H9 (cell line): ENCODE data around the gene SPATS1. TPM values are rescaled to one million over a fixed set of nuclear protein-coding genes. Genes with fewer than 3 reads are reported as not detected.

Experiments
- DNase-seq: peaks from one replicate; pipeline ENCODE4 v3.0.0-alpha.2; 2017
- H2AFZ ChIP-seq: one replicate; pipeline ENCODE4 v1.6.1; 2013; ENCODE audit warnings: mild to moderate bottlenecking, low read length, control low read depth, moderate library complexity
- H2AK5ac ChIP-seq: 2 replicates; pipeline ENCODE4 v1.6.1; 2013; ENCODE audit warnings: low read length, control low read depth, mixed read lengths; ENCODE audit not compliant: insufficient read length
- H2BK120ac ChIP-seq: one replicate; pipeline ENCODE4 v1.6.1; 2013; ENCODE audit warnings: low read depth, mild to moderate bottlenecking, low read length, control low read depth, inconsistent platforms; ENCODE audit not compliant: poor library complexity, severe bottlenecking
- H2BK12ac ChIP-seq: 2 replicates; pipeline ENCODE4 v1.6.1; 2013; ENCODE audit warnings: low read length, control low read depth, mixed read lengths, low read depth; ENCODE audit not compliant: insufficient read length
- H2BK15ac ChIP-seq: 2 replicates; pipeline ENCODE4 v1.6.1; 2013; ENCODE audit warnings: low read depth, low read length, control low read depth
- H2BK20ac ChIP-seq: one replicate; pipeline ENCODE4 v1.6.1; 2013; ENCODE audit warnings: low read depth, mild to moderate bottlenecking, low read length, control low read depth, inconsistent platforms; ENCODE audit not compliant: poor library complexity, severe bottlenecking
- H2BK5ac ChIP-seq: 2 replicates; pipeline ENCODE4 v1.6.1; 2013; ENCODE audit warnings: low read length, control low read depth, mixed read lengths; ENCODE audit not compliant: insufficient read length
- H3K14ac ChIP-seq: 2 replicates; pipeline ENCODE4 v1.6.1; 2013; ENCODE audit warnings: low read length, control low read depth; ENCODE audit not compliant: insufficient read depth
- H3K18ac ChIP-seq: 2 replicates; pipeline ENCODE4 v1.6.1; 2013; ENCODE audit warnings: low read depth, mild to moderate bottlenecking, mixed read lengths, low read length, control low read depth; ENCODE audit not compliant: insufficient read length
- H3K23ac ChIP-seq: 2 replicates; pipeline ENCODE4 v1.6.1; 2013; ENCODE audit warnings: low read length, control low read depth, mixed read lengths, low read depth; ENCODE audit not compliant: insufficient read length
- H3K23me2 ChIP-seq: 2 replicates; pipeline ENCODE4 v1.6.1; 2013; ENCODE audit warnings: low read depth, mild to moderate bottlenecking, mixed read lengths, low read length, control low read depth; ENCODE audit not compliant: insufficient read length, poor library complexity, severe bottlenecking
- H3K27ac ChIP-seq: 2 replicates; pipeline ENCODE4 v1.5.1; 2013; ENCODE audit warnings: low read length, control low read depth, mixed read lengths, low read depth; ENCODE audit not compliant: insufficient read length
- H3K27me3 ChIP-seq: 2 replicates; pipeline ENCODE4 v1.6.1; 2013; ENCODE audit warnings: low read length, control low read depth, inconsistent platforms; ENCODE audit not compliant: insufficient read depth
- H3K4ac ChIP-seq: 2 replicates; pipeline ENCODE4 v1.6.1; 2013; ENCODE audit warnings: low read depth, mild to moderate bottlenecking, control low read depth, inconsistent platforms, low read length, moderate library complexity
- H3K4me1 ChIP-seq: 2 replicates; pipeline ENCODE4 v1.6.1; 2013; ENCODE audit warnings: low read length, control low read depth, inconsistent platforms; ENCODE audit not compliant: insufficient read depth
- H3K4me2 ChIP-seq: 2 replicates; pipeline ENCODE4 v1.6.1; 2013; ENCODE audit warnings: low read length, control low read depth, mixed read lengths; ENCODE audit not compliant: insufficient read length, insufficient read depth
- H3K56ac ChIP-seq: 2 replicates; pipeline ENCODE4 v1.6.1; 2013; ENCODE audit warnings: low read depth, mild to moderate bottlenecking, mixed read lengths, low read length, control low read depth; ENCODE audit not compliant: insufficient read length
- H3K79me1 ChIP-seq: 2 replicates; pipeline ENCODE4 v1.6.1; 2013; ENCODE audit warnings: low read depth, mild to moderate bottlenecking, moderate library complexity, low read length, control low read depth, inconsistent platforms; ENCODE audit not compliant: insufficient read depth, poor library complexity, severe bottlenecking
- H3K79me2 ChIP-seq: 2 replicates; pipeline ENCODE4 v1.6.1; 2013; ENCODE audit warnings: low read length, control low read depth, inconsistent platforms; ENCODE audit not compliant: insufficient read depth
- H3K9ac ChIP-seq: 2 replicates; pipeline ENCODE4 v1.6.1; 2013; ENCODE audit warnings: low read length, control low read depth, mixed read lengths; ENCODE audit not compliant: insufficient read length; ENCODE audit errors: extremely low read depth
- H3K9me3 ChIP-seq: one replicate; pipeline ENCODE4 v1.6.1; 2013; ENCODE audit warnings: low read depth, low read length, inconsistent platforms; ENCODE audit not compliant: control insufficient read depth
- H3T11ph ChIP-seq: one replicate; pipeline ENCODE4 v1.6.1; 2013; ENCODE audit warnings: mild to moderate bottlenecking, low read length, control low read depth, inconsistent platforms
- H4K20me1 ChIP-seq: one replicate; pipeline ENCODE4 v1.6.1; 2013; ENCODE audit not compliant: control insufficient read depth, insufficient read length, insufficient read depth
- H4K5ac ChIP-seq: 2 replicates; pipeline ENCODE4 v1.6.1; 2013; ENCODE audit warnings: low read depth, mild to moderate bottlenecking, mixed read lengths, low read length, control low read depth; ENCODE audit not compliant: insufficient read length
- H4K8ac ChIP-seq: replicated peaks from 2 replicates; pipeline ENCODE4 v1.6.1; 2013; ENCODE audit warnings: low read length, control low read depth, mixed read lengths, low read depth; ENCODE audit not compliant: insufficient read length
- H4K91ac ChIP-seq: 2 replicates; pipeline ENCODE4 v1.6.1; 2013; ENCODE audit warnings: low read depth, mild to moderate bottlenecking, moderate library complexity, mixed read lengths, low read length, control low read depth; ENCODE audit not compliant: insufficient read length
- H3K27ac Mint-ChIP-seq, 3 experiments: 2 replicates in 2 of 3; 3 replicates in 1 of 3; pipeline ENCODE4 v1.8.0; 2020 to 2021; ENCODE audit warnings: mixed read lengths in 3 of 3, mild to moderate bottlenecking in 1 of 3, moderate library complexity in 1 of 3
- H3K27me3 Mint-ChIP-seq: 2 replicates; pipeline ENCODE4 v1.8.0; 2021; ENCODE audit warnings: low read depth, mild to moderate bottlenecking, moderate library complexity, mixed read lengths
- H3K36me3 Mint-ChIP-seq, 3 experiments: 2 replicates in 2 of 3; 3 replicates in 1 of 3; pipeline ENCODE4 v1.8.0; 2020 to 2021; ENCODE audit warnings: low read depth in 3 of 3, mixed read lengths in 3 of 3; ENCODE audit not compliant: insufficient read depth in 1 of 3
- H3K4me1 Mint-ChIP-seq, 2 experiments: 2 replicates each; pipeline ENCODE4 v1.8.0; 2020; ENCODE audit warnings: mixed read lengths in 2 of 2
- H3K4me3 Mint-ChIP-seq, 2 experiments: 2 replicates in 1 of 2; 3 replicates in 1 of 2; pipeline ENCODE4 v1.8.0; 2020 to 2021; ENCODE audit warnings: mild to moderate bottlenecking in 2 of 2, mixed read lengths in 2 of 2, moderate library complexity in 1 of 2
- H3K9me3 Mint-ChIP-seq, 2 experiments: 2 replicates in 1 of 2; 3 replicates in 1 of 2; pipeline ENCODE4 v1.8.0; 2020; ENCODE audit warnings: mild to moderate bottlenecking in 2 of 2, mixed read lengths in 2 of 2, moderate library complexity in 1 of 2
- CTCF ChIP-seq: fragments of 200-600 bp; sonication (generic); conservative IDR thresholded peaks from 3 replicates; pipeline ENCODE4 v1.8.0; 2021; ENCODE audit warnings: antibody characterized with exemption, mild to moderate bottlenecking
- WGBS: extraction: QIAGEN DNeasy Blood & Tissue Kit; methylation state at CpG from one replicate; pipeline ENCODE4 v1.1.7; 2013; ENCODE audit warnings: missing lambda C conversion rate, low lambda C conversion rate, mixed read lengths; ENCODE audit not compliant: insufficient read length; ENCODE audit errors: extremely low coverage; 5-methylcytosine and 5-hydroxymethylcytosine counted together
- total RNA-seq: library from RNA; stranded (reverse); gene quantifications from 2 replicates; pipeline ENCODE4 v1.2.1, GENCODE V29; 2021

The SPATS1 gene
- total RNA-seq, 1 experiment from 2014 or later = not detected

GRCh38 chr6:44294832-44295791, 47.3 kb upstream of the SPATS1 start:
- WGBS = no CpG with 5 or more reads among the region's 7 CpGs
- Histone ChIP-seq H3K23me2 (peaks cover 10% of the 10 kb centered on the region), H3K9me3 (no peaks in the 10 kb centered on the region), H3K4me1 (no peaks in the 10 kb centered on the region), H4K5ac (no peak overlapping the region), H3K27ac (no peak overlapping the region), H2BK15ac (no peak overlapping the region), H3T11ph (no peak overlapping the region), H3K79me1 (no peaks in the 10 kb centered on the region), H2BK120ac (no peak overlapping the region), H3K14ac (no peak overlapping the region), H3K18ac (no peak overlapping the region), H4K91ac (no peak overlapping the region), H3K27me3 (peaks cover 2% of the 10 kb centered on the region; the same call in 1 of the 2 replicates), H3K9ac (no peak overlapping the region), H3K56ac (no peak overlapping the region), H2AFZ (no peak overlapping the region), H3K4ac (no peak overlapping the region), H3K79me2 (no peaks in the 10 kb centered on the region), H2BK12ac (no peak overlapping the region), H2BK20ac (no peak overlapping the region), H4K20me1 (no peaks in the 10 kb centered on the region), H2BK5ac (no peak overlapping the region), H3K4me2 (no peak overlapping the region), H2AK5ac (no peak overlapping the region), H3K23ac (no peak overlapping the region), H4K8ac (no peak overlapping the region)
- no peak for DNase-seq
- Mint-ChIP-seq H3K36me3 (peaks cover 2 to 12% (median 3%) of the 10 kb centered on the region in 3 experiments; a peak in 6 of 7 replicates), H3K9me3 (no peaks in the 10 kb centered on the region), H3K27me3 (peaks cover 66% of the 10 kb centered on the region), H3K4me1 (peaks cover 13 to 14% of the 10 kb centered on the region in 2 experiments), H3K4me3 (0 out of 5 replicates have a peak overlapping the region, but pooled peaks of 1 of the 2 experiments have one; percentile 25), H3K27ac (no peak overlapping the region)
- TF ChIP-seq CTCF = no peak
